Activated CD8-positive, alpha-beta T cell treated with anti-CD3 and anti-CD28 coated beads, Interleukin-2, amount 10 ng/mL, durations not matched to agents 7 days and 5 days (primary cell): Measurements from ENCODE around the gene GINS2. TPM values are rescaled to one million over a fixed set of nuclear protein-coding genes. Genes with fewer than 3 reads are reported as not detected.

Experiments
- ATAC-seq: fragments of 150-1000 bp; cut with Tn5 transposase; one replicate; pipeline ENCODE4 v1.10.0; 2021; ENCODE audit warnings: moderate library complexity
- CTCF ChIA-PET: fragments of 350-600 bp; sonication (Branson Sonifier 250); formaldehyde crosslinking; loops from one replicate; lab custom pipeline; 2021; ENCODE audit warnings: antibody characterized with exemption; lab: Charles Lee
- POLR2A ChIA-PET: fragments of 350-600 bp; sonication (Branson Sonifier 250); formaldehyde crosslinking; loops from one replicate; lab custom pipeline; 2021; ENCODE audit warnings: antibody characterized with exemption; lab: Charles Lee
- DNase-seq: peaks from one replicate; pipeline ENCODE4 v3.0.0-alpha.2; 2020
- H3K27ac Mint-ChIP-seq: one replicate; pipeline ENCODE4 v1.8.0; 2021; ENCODE audit warnings: mild to moderate bottlenecking, mixed read lengths
- H3K27me3 Mint-ChIP-seq: one replicate; pipeline ENCODE4 v1.8.0; 2021; ENCODE audit warnings: low read depth, mixed read lengths
- H3K36me3 Mint-ChIP-seq: one replicate; pipeline ENCODE4 v1.8.0; 2021; ENCODE audit warnings: low read depth, mixed read lengths
- H3K4me1 Mint-ChIP-seq: one replicate; pipeline ENCODE4 v1.8.0; 2021; ENCODE audit warnings: low read depth, mixed read lengths
- H3K4me3 Mint-ChIP-seq: one replicate; pipeline ENCODE4 v1.8.0; 2021; ENCODE audit warnings: mild to moderate bottlenecking, mixed read lengths
- H3K9me3 Mint-ChIP-seq: one replicate; pipeline ENCODE4 v1.8.0; 2022; ENCODE audit warnings: mixed read lengths; ENCODE audit not compliant: insufficient read depth
- total RNA-seq, 2 experiments: library from RNA; stranded (reverse); gene quantifications; one replicate each; pipeline ENCODE4 v1.2.3, GENCODE V29; 2021

Gene GINS2
- total RNA-seq, 2 experiments from 2014 or later: 51.3 to 53.5 TPM

DNA sequence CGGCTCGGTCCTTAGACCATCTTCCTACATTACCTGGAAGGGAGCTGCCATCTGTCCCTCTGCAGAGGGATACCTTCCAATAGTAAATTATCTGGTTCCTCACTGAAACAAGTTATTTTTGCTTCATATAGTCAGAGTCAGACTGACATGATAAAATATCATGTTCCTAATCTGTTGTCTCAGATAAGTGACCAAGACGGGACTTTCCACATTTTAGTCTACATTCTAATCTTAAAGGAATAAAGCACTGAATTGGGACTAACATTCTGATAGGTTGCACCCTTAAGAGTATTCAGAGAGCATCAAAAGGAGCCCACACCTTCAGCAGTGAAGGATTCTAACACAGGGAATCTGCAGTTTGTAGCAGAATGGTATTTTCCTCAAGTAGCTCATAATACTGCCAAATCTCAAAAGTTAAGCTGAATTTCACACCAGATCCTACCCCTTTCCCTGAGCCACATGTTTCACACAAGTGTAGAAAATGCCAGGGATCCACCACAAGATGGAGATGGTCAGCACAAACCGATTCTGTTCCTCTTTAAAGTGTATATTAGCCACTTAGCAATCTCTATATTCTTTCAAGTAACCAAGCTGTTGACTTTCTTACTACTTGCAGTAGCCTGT lies 13.4 kb downstream of the GINS2 start:
- ATAC-seq (no peak), DNase-seq (no peak)
- Mint-ChIP-seq H3K4me1 (peaks cover 3% of the 10 kb centered on the region), H3K27me3 (no peaks in the 10 kb centered on the region), H3K9me3 (no peaks in the 10 kb centered on the region), H3K36me3 (peaks cover 70% of the 10 kb centered on the region), H3K27ac (peak overlapping the region; percentile 56), H3K4me3 (no peak overlapping the region)
- CTCF ChIA-PET: interaction anchor here (0.9 to 1.4 kb wide), 3 partner anchors 40 to 59 kb away, joined by 3 to 5 read pairs (median 4); no protein-coding TSS in a partner anchor
- POLR2A ChIA-PET: no interaction called here

DNA sequence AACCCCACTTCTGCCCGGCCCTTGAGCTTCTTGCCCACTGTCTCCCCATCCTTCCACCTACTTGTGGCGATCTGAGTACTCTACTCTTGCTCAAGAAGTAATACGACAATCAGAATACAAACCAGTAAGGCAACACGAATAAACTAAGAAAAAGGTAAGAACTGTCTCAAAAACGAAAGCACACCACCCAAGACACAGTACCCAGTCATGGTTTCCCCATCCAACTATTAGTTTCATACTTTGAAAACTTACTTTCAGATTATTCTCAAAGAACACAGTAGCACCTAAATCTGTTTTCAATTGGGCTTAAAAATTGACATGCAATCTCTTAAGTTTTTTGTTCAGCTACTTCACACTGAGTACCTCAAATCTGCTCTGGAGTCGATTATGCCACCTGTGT lies 13.9 kb downstream of the GINS2 start:
- ChIA-PET POLR2A (no interaction called here), CTCF (interaction anchor here (0.9 to 1.4 kb wide), 2 partner anchors 41 to 44 kb away, joined by 3 to 5 read pairs; no protein-coding TSS in a partner anchor)
- peaks cover 71% of the 10 kb centered on the region for H3K36me3 Mint-ChIP-seq
- peak overlapping the region; percentile 50 for H3K27ac Mint-ChIP-seq
- DNase-seq: no peak
- ATAC-seq: no peak
- H3K9me3 Mint-ChIP-seq: no peaks in the 10 kb centered on the region
- peaks cover 2% of the 10 kb centered on the region for H3K4me1 Mint-ChIP-seq
- no peak overlapping the region for H3K4me3 Mint-ChIP-seq
- H3K27me3 Mint-ChIP-seq: no peaks in the 10 kb centered on the region

DNA sequence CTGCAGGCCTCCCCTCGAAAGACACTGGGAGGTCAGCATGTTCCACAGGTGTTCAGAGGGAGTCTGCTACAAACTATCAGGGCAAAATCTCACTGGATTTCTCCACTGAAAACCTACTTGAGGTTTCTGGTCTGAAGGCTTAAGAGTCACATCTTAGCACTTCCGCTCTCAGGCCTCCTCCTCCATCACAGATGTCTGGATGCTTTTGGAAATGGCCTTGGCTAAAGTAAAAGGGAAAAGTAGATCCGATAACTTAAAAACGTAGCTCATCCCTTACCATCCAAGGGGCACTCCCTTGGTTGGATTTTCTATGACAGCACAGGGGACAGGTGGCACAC lies 14.4 kb downstream of the GINS2 start:
- ATAC-seq: no peak
- peaks cover 2% of the 10 kb centered on the region for H3K4me1 Mint-ChIP-seq
- H3K27ac Mint-ChIP-seq: no peak overlapping the region
- no peak overlapping the region for H3K4me3 Mint-ChIP-seq
- POLR2A ChIA-PET: no interaction called here
- peaks cover 71% of the 10 kb centered on the region for H3K36me3 Mint-ChIP-seq
- no peaks in the 10 kb centered on the region for H3K9me3 Mint-ChIP-seq
- H3K27me3 Mint-ChIP-seq: no peaks in the 10 kb centered on the region
- CTCF ChIA-PET: interaction anchor here (0.9 kb wide), 1 partner anchor 41 kb away, joined by 3 read pairs; no protein-coding TSS in a partner anchor
- no peak for DNase-seq

DNA sequence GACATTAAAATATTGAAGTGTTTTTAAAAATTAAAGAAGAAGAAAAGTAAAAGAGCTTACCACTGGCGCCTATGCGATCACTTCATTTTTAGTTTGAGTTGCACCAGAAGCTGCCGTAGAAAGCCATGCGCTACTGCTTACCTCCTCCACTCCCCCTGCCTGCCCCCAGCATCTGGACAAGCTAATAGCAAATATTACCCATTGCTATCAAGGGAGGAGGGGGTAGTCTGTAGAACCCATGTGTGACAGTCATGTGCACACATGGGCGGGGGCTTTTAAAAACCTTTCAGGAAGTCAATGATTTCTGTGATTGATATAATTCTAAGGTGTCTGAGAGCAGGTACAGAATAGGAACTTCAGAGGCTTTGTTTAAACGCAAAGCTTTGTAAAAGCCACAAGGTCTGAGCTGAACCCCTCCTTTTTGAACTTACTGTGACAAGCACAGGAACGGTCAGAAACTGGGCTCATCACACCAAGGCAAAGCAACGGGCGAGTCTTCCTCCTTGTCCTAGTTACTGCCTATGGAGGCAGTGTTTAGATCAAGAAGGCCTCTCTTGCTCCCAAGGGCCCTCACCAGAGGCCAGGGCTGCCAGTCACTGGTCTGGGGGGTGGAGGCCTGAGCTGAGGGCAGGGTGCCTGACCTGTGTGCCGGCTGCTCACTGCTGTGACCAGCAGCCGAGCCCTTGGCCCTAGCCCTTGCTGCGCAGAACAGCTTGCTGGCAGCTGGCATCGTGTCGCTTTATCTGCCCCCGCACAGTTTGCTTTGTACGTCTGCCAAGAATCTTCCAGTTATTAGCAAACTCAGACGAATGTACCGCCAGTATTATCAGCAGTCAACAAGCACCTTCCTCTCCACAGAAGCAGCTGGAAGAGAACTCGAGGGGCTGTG lies 15.0 kb downstream of the GINS2 start:
- Mint-ChIP-seq H3K36me3 (peaks cover 68% of the 10 kb centered on the region), H3K27me3 (no peaks in the 10 kb centered on the region), H3K4me3 (no peak overlapping the region), H3K27ac (no peak overlapping the region), H3K9me3 (no peaks in the 10 kb centered on the region), H3K4me1 (peaks cover 2% of the 10 kb centered on the region)
- POLR2A ChIA-PET: interaction anchor here (0.6 kb wide), 1 partner anchor 239 kb away, joined by 5 read pairs; no protein-coding TSS in a partner anchor
- CTCF ChIA-PET: interaction anchor here (0.9 to 2.4 kb wide), 4 partner anchors 44 to 86 kb away, joined by 3 to 9 read pairs (median 3); no protein-coding TSS in a partner anchor
- no peak for DNase-seq
- no peak for ATAC-seq

DNA sequence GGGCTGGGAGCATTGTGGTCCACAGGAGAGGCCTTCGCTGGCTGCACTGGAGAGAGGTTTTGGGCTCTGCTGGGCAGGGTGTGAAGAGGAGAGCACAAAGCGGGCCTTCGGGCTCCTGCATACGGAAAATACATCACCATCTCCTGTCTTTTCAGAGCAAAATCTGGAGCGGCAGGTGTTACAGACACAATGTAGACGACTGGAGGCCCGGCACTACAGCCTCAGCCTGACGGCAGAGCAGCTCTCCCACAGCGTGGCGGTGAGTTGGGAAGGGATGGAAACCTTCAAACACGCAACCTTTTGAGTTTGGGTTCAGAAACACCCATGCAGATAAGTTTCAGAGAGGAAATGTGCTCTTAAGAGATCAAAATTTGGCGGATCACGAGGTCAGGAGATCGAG lies 17.9 kb downstream of the GINS2 start:
- ATAC-seq (no peak), DNase-seq (no peak)
- Mint-ChIP-seq H3K9me3 (no peaks in the 10 kb centered on the region), H3K4me3 (no peak overlapping the region), H3K36me3 (peaks cover 70% of the 10 kb centered on the region), H3K27me3 (no peaks in the 10 kb centered on the region), H3K27ac (no peak overlapping the region), H3K4me1 (peaks cover 2% of the 10 kb centered on the region)
- POLR2A ChIA-PET: no interaction called here
- CTCF ChIA-PET: no interaction called here

DNA sequence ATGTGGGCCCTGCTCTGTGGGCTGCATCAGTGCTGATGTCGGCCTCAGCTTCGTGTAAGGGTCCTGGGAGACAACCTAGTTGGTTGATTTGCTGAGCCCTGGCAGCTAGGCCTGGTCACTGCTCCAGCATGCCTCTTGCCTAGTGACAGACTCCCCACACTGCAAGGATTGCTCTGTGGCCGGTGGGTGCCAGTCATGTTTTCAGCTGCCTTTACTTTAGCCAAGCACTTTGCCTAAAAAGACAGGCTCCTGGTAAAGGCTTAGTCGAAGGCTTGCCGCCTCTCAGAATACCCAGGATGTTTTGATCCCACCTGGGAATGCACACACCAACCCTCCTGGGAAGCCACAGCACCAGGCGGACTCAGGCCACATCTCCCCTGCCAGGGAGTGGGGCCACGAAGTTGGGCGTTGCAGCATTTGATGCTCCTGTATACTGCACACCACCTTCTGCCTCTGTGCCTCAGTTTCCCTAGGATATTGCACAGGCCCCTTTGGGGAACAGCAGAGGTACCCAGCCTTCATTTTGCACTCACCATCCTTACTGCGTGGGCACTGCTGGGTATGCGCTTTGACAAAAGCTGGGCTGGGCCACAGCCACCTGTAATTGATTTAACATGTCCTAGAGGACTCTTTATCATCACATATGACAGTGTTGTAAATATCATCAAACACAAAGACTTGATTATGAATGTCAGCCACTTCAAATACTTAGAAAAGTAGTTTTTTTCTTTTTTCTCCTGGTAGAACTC lies 19.9 kb downstream of the GINS2 start:
- POLR2A ChIA-PET: no interaction called here
- DNase-seq: no peak
- Mint-ChIP-seq H3K27me3 (no peaks in the 10 kb centered on the region), H3K4me3 (no peak overlapping the region), H3K9me3 (no peaks in the 10 kb centered on the region), H3K4me1 (no peaks in the 10 kb centered on the region), H3K27ac (no peak overlapping the region), H3K36me3 (peaks cover 68% of the 10 kb centered on the region)
- CTCF ChIA-PET: interaction anchor here (0.7 kb wide), 1 partner anchor 11 kb away, joined by 3 read pairs; no protein-coding TSS in a partner anchor
- ATAC-seq: no peak

DNA sequence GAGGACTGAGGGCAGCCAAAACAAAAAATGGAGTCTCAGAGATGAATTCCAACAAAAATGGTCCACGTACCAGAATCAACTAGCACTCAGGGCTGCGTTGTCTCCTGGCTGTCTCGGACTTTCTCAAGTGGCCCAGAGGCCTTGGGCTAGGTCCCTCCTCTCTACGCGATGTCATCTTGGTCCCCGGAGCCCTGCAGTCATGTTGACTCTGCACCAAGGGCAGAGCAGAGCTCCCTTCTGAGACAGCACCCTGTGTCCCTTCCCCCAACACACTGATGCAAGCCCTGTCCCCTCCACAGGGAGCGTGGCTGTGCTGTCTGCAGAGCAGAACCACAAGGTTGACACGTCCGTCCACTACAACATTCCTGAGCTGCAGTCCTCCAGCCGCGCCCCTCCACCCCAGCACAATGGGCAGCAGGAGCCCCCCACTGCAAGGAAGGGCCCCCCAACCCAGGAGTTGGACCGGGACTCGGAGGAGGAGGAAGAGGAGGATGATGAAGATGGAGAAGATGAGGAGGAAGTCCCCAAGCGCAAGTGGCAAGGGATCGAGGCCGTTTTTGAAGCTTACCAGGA lies 20.8 kb downstream of the GINS2 start:
- Mint-ChIP-seq H3K27me3 (no peaks in the 10 kb centered on the region), H3K4me3 (no peak overlapping the region), H3K27ac (no peak overlapping the region), H3K9me3 (no peaks in the 10 kb centered on the region), H3K36me3 (peaks cover 70% of the 10 kb centered on the region), H3K4me1 (no peaks in the 10 kb centered on the region)
- CTCF ChIA-PET: interaction anchor here (0.7 kb wide), 1 partner anchor 11 kb away, joined by 3 read pairs; no protein-coding TSS in a partner anchor
- ATAC-seq (no peak), DNase-seq (no peak)
- POLR2A ChIA-PET: no interaction called here

DNA sequence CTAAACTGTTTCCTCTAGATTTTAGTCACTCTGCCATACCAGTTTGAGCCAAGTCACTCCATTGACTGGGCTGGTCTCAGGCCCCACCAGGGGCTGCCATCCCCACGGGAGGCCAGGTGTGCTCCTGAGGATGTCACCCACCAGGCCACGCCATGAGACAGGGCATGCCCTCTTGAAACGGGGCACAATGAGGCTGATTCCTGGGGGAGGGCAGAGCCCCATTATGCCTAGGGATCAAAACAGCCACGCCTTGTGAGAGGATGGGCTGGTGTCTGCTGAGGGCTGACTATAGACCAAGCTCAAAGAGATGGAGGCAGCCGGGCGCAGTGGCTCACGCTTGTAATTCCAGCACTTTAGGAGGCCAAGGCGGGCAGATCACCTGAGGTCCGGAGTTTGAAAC lies 21.5 kb downstream of the GINS2 start:
- ATAC-seq (no peak), DNase-seq (no peak)
- Mint-ChIP-seq H3K4me1 (no peaks in the 10 kb centered on the region), H3K27me3 (no peaks in the 10 kb centered on the region), H3K27ac (no peak overlapping the region), H3K36me3 (peaks cover 68% of the 10 kb centered on the region), H3K9me3 (no peaks in the 10 kb centered on the region), H3K4me3 (no peak overlapping the region)
- ChIA-PET POLR2A (no interaction called here), CTCF (no interaction called here)

DNA sequence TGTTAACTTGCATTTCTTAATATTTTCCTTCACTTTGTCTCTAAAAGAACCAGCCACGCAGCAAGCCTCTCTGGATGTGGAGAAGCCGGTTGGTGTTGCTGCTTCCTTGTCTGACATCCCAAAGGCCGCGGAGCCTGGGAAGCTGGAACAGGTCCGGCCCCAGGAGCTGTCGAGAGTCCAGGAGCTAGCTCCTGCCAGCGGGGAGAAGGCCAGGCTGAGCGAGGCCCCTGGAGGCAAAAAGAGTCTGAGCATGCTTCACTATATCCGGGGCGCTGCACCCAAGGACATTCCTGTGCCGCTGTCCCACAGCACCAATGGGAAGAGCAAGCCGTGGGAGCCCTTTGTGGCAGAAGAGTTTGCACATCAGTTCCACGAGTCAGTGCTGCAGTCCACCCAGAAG lies 22.8 kb downstream of the GINS2 start:
- CTCF ChIA-PET: interaction anchor here (0.6 kb wide), 1 partner anchor 136 kb away, joined by 3 read pairs; no protein-coding TSS in a partner anchor
- H3K4me3 Mint-ChIP-seq: no peak overlapping the region
- POLR2A ChIA-PET: no interaction called here
- H3K27ac Mint-ChIP-seq: no peak overlapping the region
- no peak for DNase-seq
- ATAC-seq: no peak
- H3K9me3 Mint-ChIP-seq: no peaks in the 10 kb centered on the region
- peaks cover 65% of the 10 kb centered on the region for H3K36me3 Mint-ChIP-seq
- no peaks in the 10 kb centered on the region for H3K4me1 Mint-ChIP-seq
- no peaks in the 10 kb centered on the region for H3K27me3 Mint-ChIP-seq

DNA sequence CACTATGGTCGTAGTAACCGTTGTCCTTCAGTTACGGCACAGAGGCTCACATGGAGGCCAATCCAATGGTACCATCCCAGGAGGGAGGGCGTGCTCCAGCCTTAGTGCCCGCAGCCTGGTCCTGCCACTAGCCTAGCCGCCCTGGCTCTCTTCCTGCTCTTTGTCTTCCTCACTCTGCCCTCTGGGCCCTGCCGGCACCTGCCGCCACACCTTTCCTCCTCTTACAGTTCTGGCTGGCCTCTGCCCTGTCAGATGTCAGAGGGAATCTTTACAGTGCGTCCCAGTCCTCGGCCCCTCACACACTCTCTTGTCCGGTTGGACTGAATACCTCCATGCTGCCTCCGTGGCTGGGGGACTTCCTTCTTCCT lies 23.4 kb downstream of the GINS2 start:
- ATAC-seq (no peak), DNase-seq (no peak)
- Mint-ChIP-seq H3K36me3 (peaks cover 61% of the 10 kb centered on the region), H3K27ac (no peak overlapping the region), H3K27me3 (no peaks in the 10 kb centered on the region), H3K4me1 (no peaks in the 10 kb centered on the region), H3K4me3 (no peak overlapping the region), H3K9me3 (no peaks in the 10 kb centered on the region)
- ChIA-PET CTCF (no interaction called here), POLR2A (no interaction called here)

DNA sequence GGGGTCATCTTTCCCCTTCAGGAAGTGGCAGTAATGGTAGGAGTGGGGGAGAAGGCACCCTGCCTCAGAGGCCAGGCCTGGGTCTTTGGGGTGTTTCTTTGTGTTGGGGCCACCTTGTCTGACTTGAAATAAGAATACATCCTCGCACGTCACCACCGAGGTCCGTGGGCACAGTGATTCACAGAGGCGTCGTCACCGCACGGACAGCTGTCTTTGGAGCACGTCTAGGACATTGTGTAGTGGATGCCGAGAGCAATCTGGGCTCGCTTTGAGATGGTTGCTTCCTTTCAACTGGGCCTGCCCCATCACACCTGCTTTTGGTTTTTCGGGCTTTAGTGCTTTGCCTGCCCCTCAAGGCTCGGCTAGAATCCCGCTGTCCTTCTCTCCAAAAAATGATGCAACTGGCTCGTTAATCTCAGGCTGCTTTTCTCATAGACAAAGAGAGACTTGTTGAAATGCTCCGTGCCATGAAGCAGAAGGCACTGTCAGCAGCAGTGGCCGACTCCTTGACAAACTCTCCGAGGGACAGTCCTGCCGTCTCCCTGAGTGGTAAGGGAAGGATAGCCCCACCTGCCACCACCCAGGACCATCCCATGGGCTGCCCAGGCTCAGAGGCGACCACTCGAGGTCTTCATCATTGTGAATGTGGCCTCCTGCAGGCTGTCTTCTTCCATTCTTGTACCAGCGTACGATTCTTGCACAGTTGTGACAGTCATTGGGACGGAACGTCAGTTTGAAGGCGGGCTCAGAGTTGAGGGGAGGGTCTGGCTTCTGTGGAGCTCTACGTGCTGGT lies 24.0 kb downstream of the GINS2 start:
- ChIA-PET POLR2A (no interaction called here), CTCF (no interaction called here)
- H3K9me3 Mint-ChIP-seq: no peaks in the 10 kb centered on the region
- H3K27me3 Mint-ChIP-seq: no peaks in the 10 kb centered on the region
- DNase-seq: no peak
- no peak for ATAC-seq
- no peak overlapping the region for H3K27ac Mint-ChIP-seq
- peaks cover 61% of the 10 kb centered on the region for H3K36me3 Mint-ChIP-seq
- H3K4me3 Mint-ChIP-seq: no peak overlapping the region
- no peaks in the 10 kb centered on the region for H3K4me1 Mint-ChIP-seq
